HepG2 (cell line): ENCODE data around the gene CAPS. TPM values are rescaled to one million over a fixed set of nuclear protein-coding genes. Genes with fewer than 3 reads are reported as not detected.
A peak's percentile ranks its signal among the peaks of the same experiment; 100 is the strongest.

ENCODE experiments used
- AKAP8 ChIP-seq: sonication (generic); formaldehyde crosslinking; IDR thresholded peaks from 2 replicates; pipeline ENCODE4 v1.5.1; 2020; ENCODE audit warnings: mild to moderate bottlenecking, missing genetic modification reagents
- E2F5 ChIP-seq: sonication (generic); formaldehyde crosslinking; conservative IDR thresholded peaks from 2 replicates; pipeline ENCODE4 v1.4.0; 2020; ENCODE audit warnings: missing genetic modification reagents
- JDP2 ChIP-seq: sonication (generic); formaldehyde crosslinking; IDR thresholded peaks from 2 replicates; pipeline ENCODE4 v1.8.1; 2022; ENCODE audit warnings: missing genetic modification reagents, borderline replicate concordance
- KDM3A ChIP-seq: IDR thresholded peaks from 2 replicates; pipeline ENCODE4 v1.6.1; 2018; ENCODE audit warnings: low read depth, missing compliant biosample characterization
- MTF1 ChIP-seq: sonication (generic); formaldehyde crosslinking; IDR thresholded peaks from 2 replicates; pipeline ENCODE4 v1.5.0; 2020; ENCODE audit warnings: missing genetic modification reagents
- NFE2L2 ChIP-seq: fragments of 150-350 bp; IDR thresholded peaks from 2 replicates; pipeline ENCODE4 v1.6.1; 2014; ENCODE audit warnings: low read length
- SATB2 ChIP-seq: sonication (generic); formaldehyde crosslinking; IDR thresholded peaks from 2 replicates; pipeline ENCODE4 v1.5.0; 2020; ENCODE audit warnings: missing genetic modification reagents
- SNAPC2 ChIP-seq: sonication (generic); formaldehyde crosslinking; IDR thresholded peaks from 2 replicates; pipeline ENCODE4 v1.8.1; 2022; ENCODE audit warnings: mild to moderate bottlenecking, missing genetic modification reagents
- U2AF1 ChIP-seq: fragments of 200-400 bp; formaldehyde crosslinking; optimal IDR thresholded peaks from 2 replicates; pipeline ENCODE3; 2017; ENCODE audit warnings: mild to moderate bottlenecking, low read depth, low read length
- ZFX ChIP-seq: sonication (generic); formaldehyde crosslinking; IDR thresholded peaks from 2 replicates; pipeline ENCODE4 v1.4.0; 2020; ENCODE audit warnings: mild to moderate bottlenecking, low read depth, missing genetic modification reagents, moderate library complexity
- ZNF354B ChIP-seq: sonication (generic); formaldehyde crosslinking; IDR thresholded peaks from 2 replicates; pipeline ENCODE4 v1.8.0; 2022; ENCODE audit warnings: mild to moderate bottlenecking, missing genetic modification reagents
- ZNF720 ChIP-seq: sonication (generic); formaldehyde crosslinking; IDR thresholded peaks from 2 replicates; pipeline ENCODE4 v1.4.0; 2020; ENCODE audit warnings: missing genetic modification reagents
- polyA plus RNA-seq, 8 experiments: library from polyadenylated mRNA; depleted of rRNA in 3 of 8; stranded (reverse) in 7 of 8; unstranded in 1 of 8; fragments of >200 nt; fragmentation: Illumina TruSeq in 4 of 8; extraction: Trizol in 4 of 8; gene quantifications; 2 replicates each; pipeline versions ENCODE4 v1.2.1 to v1.2.3, GENCODE V29; 2011 to 2016; ENCODE audit warnings: low read depth in 4 of 8, missing spikeins in 1 of 8, mixed read lengths in 1 of 8; ENCODE audit not compliant: insufficient read depth in 1 of 8
- total RNA-seq, 5 experiments: library from RNA; depleted of rRNA; stranded (reverse); fragments of >200 nt; fragmentation: Illumina TruSeq; extraction: Trizol; gene quantifications; 2 replicates each; pipeline ENCODE4 v1.2.3, GENCODE V29; 2016; ENCODE audit warnings: low read depth in 1 of 5
- TF ChIP-seq, protein P1 (sequence below): sonication (generic); IDR thresholded peaks from 2 replicates; pipeline ENCODE4 v1.6.1; 2016; ENCODE audit warnings: low read depth, borderline replicate concordance
- TF ChIP-seq, protein P2 (sequence below): sonication (generic); formaldehyde crosslinking; conservative IDR thresholded peaks from 2 replicates; pipeline ENCODE4 v1.4.0; 2020; ENCODE audit warnings: missing genetic modification reagents
- TF ChIP-seq, protein P3 (sequence below): sonication (generic); formaldehyde crosslinking; IDR thresholded peaks from 2 replicates; pipeline ENCODE4 v1.5.0; 2020; ENCODE audit warnings: missing genetic modification reagents
- TF ChIP-seq, protein P4 (sequence below): sonication (generic); formaldehyde crosslinking; IDR thresholded peaks from 2 replicates; pipeline ENCODE4 v1.4.0; 2020; ENCODE audit warnings: mild to moderate bottlenecking, missing genetic modification reagents

Gene CAPS
- total and polyA plus RNA-seq, 2 of the 13 experiments (the other 11 are each of a cell fraction or from before 2014, with no cell fraction given), result 3.1 TPM

DNA sequence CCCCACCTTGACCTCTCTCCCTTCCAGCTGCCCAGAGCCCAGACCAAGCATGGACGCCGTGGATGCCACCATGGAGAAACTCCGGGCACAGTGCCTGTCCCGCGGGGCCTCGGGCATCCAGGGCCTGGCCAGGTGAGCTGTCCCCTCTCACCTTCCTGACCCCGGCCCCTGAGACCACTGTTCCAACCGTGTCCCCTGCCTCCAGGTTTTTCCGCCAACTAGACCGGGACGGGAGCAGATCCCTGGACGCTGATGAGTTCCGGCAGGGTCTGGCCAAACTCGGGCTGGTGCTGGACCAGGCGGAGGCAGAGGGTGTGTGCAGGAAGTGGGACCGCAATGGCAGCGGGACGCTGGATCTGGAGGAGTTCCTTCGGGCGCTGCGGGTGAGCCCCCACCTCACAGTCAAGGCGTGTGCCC is 312 bp downstream of the CAPS start (continued):
- no peak for TF ChIP-seq KDM3A (CRISPR knock-in tag)
- no peak for TF ChIP-seq U2AF1
- TF ChIP-seq E2F5 (CRISPR knock-in tag), result no peak
- no peak for TF ChIP-seq ZNF720 (CRISPR knock-in tag)
- TF ChIP-seq ZNF354B (CRISPR knock-in tag), result no peak
- no peak for TF ChIP-seq SATB2 (CRISPR knock-in tag)
- no peak for TF ChIP-seq NFE2L2
- TF ChIP-seq, protein P1, sequence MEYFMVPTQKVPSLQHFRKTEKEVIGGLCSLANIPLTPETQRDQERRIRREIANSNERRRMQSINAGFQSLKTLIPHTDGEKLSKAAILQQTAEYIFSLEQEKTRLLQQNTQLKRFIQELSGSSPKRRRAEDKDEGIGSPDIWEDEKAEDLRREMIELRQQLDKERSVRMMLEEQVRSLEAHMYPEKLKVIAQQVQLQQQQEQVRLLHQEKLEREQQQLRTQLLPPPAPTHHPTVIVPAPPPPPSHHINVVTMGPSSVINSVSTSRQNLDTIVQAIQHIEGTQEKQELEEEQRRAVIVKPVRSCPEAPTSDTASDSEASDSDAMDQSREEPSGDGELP, result no peak
- no peak for TF ChIP-seq JDP2 (CRISPR knock-in tag)
- TF ChIP-seq MTF1 (CRISPR knock-in tag), result no peak
- 0 out of 2 replicates have a peak, but pooled peaks have one; percentile 10 for TF ChIP-seq ZFX
- TF ChIP-seq, protein P2, sequence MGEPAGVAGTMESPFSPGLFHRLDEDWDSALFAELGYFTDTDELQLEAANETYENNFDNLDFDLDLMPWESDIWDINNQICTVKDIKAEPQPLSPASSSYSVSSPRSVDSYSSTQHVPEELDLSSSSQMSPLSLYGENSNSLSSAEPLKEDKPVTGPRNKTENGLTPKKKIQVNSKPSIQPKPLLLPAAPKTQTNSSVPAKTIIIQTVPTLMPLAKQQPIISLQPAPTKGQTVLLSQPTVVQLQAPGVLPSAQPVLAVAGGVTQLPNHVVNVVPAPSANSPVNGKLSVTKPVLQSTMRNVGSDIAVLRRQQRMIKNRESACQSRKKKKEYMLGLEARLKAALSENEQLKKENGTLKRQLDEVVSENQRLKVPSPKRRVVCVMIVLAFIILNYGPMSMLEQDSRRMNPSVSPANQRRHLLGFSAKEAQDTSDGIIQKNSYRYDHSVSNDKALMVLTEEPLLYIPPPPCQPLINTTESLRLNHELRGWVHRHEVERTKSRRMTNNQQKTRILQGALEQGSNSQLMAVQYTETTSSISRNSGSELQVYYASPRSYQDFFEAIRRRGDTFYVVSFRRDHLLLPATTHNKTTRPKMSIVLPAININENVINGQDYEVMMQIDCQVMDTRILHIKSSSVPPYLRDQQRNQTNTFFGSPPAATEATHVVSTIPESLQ (CRISPR knock-in tag), result no peak
- TF ChIP-seq AKAP8 (CRISPR knock-in tag), result no peak
- TF ChIP-seq SNAPC2, result peak; percentile 34; the same call in 1 of the 2 replicates
- TF ChIP-seq, protein P3, sequence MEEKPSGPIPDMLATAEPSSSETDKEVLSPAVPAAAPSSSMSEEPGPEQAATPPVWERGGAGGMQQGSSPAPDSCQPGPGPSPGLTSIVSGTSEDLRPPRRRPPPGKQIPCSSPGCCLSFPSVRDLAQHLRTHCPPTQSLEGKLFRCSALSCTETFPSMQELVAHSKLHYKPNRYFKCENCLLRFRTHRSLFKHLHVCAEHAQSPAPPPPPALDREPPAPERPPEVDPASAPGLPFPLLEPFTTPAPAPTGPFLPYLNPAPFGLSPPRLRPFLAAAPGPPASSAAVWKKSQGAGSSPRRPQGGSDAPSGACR (CRISPR knock-in tag), result 0 out of 2 replicates have a peak, but pooled peaks have one; percentile 45
- TF ChIP-seq, protein P4, sequence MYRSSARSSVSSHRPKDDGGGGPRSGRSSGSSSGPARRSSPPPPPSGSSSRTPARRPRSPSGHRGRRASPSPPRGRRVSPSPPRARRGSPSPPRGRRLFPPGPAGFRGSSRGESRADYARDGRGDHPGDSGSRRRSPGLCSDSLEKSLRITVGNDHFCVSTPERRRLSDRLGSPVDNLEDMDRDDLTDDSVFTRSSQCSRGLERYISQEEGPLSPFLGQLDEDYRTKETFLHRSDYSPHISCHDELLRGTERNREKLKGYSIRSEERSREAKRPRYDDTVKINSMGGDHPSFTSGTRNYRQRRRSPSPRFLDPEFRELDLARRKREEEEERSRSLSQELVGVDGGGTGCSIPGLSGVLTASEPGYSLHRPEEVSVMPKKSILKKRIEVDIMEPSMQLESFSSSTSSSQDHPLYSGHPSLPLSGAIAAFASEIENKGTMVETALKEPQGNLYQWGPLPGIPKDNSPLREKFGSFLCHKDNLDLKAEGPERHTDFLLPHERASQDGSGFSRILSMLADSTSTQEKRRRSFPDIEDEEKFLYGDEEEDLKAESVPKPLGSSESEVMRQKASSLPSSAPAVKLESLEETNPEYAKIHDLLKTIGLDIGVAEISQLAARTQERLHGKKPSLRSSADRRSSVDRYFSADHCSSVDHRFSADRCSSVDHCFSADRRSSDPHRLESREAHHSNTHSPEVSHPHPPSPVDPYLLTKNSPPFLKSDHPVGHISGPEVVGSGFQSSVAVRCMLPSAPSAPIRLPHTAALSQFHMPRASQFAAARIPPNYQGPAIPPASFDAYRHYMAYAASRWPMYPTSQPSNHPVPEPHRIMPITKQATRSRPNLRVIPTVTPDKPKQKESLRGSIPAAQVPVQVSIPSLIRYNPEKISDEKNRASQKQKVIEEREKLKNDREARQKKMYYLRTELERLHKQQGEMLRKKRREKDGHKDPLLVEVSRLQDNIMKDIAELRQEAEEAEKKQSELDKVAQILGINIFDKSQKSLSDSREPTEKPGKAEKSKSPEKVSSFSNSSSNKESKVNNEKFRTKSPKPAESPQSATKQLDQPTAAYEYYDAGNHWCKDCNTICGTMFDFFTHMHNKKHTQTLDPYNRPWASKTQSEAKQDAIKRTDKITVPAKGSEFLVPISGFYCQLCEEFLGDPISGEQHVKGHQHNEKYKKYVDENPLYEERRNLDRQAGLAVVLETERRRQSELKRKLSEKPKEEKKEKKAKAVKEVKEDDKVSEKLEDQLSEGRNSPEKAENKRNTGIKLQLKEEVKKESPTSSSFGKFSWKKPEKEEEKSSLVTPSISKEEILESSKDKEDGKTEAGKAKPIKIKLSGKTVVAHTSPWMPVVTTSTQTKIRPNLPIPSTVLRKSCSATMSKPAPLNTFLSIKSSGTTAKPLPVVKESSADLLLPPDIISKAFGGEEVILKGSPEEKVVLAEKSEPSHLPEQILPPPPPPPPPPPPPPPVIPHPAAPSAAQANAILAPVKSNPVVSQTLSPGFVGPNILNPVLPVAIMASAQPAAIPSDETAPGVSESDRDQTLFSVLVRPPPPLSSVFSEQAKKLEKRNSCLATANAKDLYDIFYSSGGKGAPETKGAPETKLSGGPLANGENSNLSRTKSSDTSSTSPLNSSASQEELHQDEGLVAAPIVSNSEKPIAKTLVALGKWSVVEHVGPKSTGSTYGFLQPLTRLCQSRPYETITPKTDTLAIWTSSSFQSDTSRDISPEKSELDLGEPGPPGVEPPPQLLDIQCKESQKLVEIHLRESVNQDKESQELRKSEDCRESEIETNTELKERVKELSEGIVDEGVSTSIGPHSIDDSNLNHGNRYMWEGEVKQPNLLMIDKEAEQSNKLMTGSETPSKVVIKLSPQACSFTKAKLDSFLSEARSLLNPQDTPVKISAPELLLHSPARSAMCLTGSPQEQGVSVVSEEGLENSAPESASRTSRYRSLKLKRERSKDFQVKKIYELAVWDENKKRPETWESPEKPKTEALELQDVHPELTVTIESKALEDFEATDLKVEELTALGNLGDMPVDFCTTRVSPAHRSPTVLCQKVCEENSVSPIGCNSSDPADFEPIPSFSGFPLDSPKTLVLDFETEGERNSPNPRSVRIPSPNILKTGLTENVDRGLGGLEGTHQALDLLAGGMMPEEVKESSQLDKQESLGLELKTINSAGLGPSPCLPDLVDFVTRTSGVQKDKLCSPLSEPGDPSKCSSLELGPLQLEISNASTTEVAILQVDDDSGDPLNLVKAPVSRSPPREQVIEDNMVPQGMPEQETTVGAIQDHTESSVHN (CRISPR knock-in tag), result no peak
